IMR-90 (cell line): Measurements from ENCODE around the gene DOCK1. TPM values are rescaled to one million over a fixed set of nuclear protein-coding genes. Genes with fewer than 3 reads are reported as not detected.

Experiments used
- ATAC-seq: fragments of 200-7000 bp; cut with Tn5 transposase; 2 replicates; pipeline ENCODE4 v1.9.1; 2020; ENCODE audit warnings: low read depth, mild to moderate bottlenecking, moderate library complexity
- BruUV-seq: library from RNA; stranded (reverse); fragments of 400-500 nt; replicated peaks from 2 replicates; lab custom pipeline; 2021; lab: Mats Ljungman, UMichigan
- CTCF ChIA-PET: fragments of 300-600 bp; formaldehyde crosslinking; extraction: SDS; loops from one replicate; lab custom pipeline; 2021; ENCODE audit warnings: antibody characterized with exemption; lab: Yijun Ruan, JAX
- POLR2A ChIA-PET: fragments of 300-600 bp; sonication (Branson Sonifier 250); formaldehyde crosslinking; loops from one replicate; lab custom pipeline; 2022; ENCODE audit warnings: antibody characterized with exemption; ENCODE audit not compliant: unreplicated experiment; lab: Charles Lee
- DNase-seq: peaks from one replicate; pipeline ENCODE4 v3.0.0; 2013
- H2AFZ ChIP-seq: replicated peaks from 2 replicates; pipeline ENCODE3; 2013; ENCODE audit warnings: low read length, mild to moderate bottlenecking; ENCODE audit not compliant: poor library complexity
- H2AK5ac ChIP-seq: 2 replicates; pipeline ENCODE4 v1.6.1; 2013; ENCODE audit warnings: low read depth, low read length, inconsistent platforms
- H2AK9ac ChIP-seq: replicated peaks from 2 replicates; pipeline ENCODE3; 2013; ENCODE audit warnings: mild to moderate bottlenecking, low read depth, low read length, moderate library complexity; ENCODE audit not compliant: poor library complexity
- H2BK120ac ChIP-seq: 2 replicates; pipeline ENCODE4 v1.6.1; 2013; ENCODE audit warnings: low read depth, low read length, inconsistent platforms
- H2BK15ac ChIP-seq: 3 replicates; pipeline ENCODE4 v1.6.1; 2013; ENCODE audit warnings: low read depth, low read length, inconsistent platforms
- H2BK20ac ChIP-seq: 2 replicates; pipeline ENCODE4 v1.6.1; 2013; ENCODE audit warnings: low read depth, mild to moderate bottlenecking, inconsistent platforms, low read length, moderate library complexity
- H2BK5ac ChIP-seq: 2 replicates; pipeline ENCODE4 v1.6.1; 2013; ENCODE audit warnings: mild to moderate bottlenecking, low read depth, low read length, inconsistent platforms; ENCODE audit not compliant: poor library complexity, severe bottlenecking
- H3K14ac ChIP-seq: replicated peaks from 2 replicates; pipeline ENCODE4 v1.6.1; 2013; ENCODE audit warnings: low read depth, low read length, inconsistent platforms
- H3K18ac ChIP-seq: 2 replicates; pipeline ENCODE4 v1.6.1; 2013; ENCODE audit warnings: low read depth, low read length, control low read depth
- H3K23ac ChIP-seq: 2 replicates; pipeline ENCODE4 v1.6.1; 2013; ENCODE audit warnings: low read depth, low read length, inconsistent platforms
- H3K27ac ChIP-seq: 2 replicates; pipeline ENCODE4 v1.5.1; 2013; ENCODE audit warnings: mild to moderate bottlenecking, control low read depth, low read length; ENCODE audit not compliant: insufficient read depth
- H3K27me3 ChIP-seq: 2 replicates; pipeline ENCODE4 v1.6.1; 2013; ENCODE audit warnings: low read length; ENCODE audit not compliant: control insufficient read depth, insufficient read depth
- H3K36me3 ChIP-seq: 2 replicates; pipeline ENCODE4 v1.6.1; 2013; ENCODE audit warnings: low read length, mixed read lengths; ENCODE audit not compliant: control insufficient read depth, insufficient read depth
- H3K4ac ChIP-seq: 2 replicates; pipeline ENCODE4 v1.6.1; 2013; ENCODE audit warnings: low read depth, low read length, inconsistent platforms
- H3K4me1 ChIP-seq: 2 replicates; pipeline ENCODE4 v1.6.1; 2013; ENCODE audit warnings: low read length, mixed read lengths; ENCODE audit not compliant: control insufficient read depth, insufficient read depth
- H3K4me2 ChIP-seq: 2 replicates; pipeline ENCODE4 v1.6.1; 2013; ENCODE audit warnings: low read depth, mild to moderate bottlenecking, control low read depth, low read length, moderate library complexity
- H3K4me3 ChIP-seq: 2 replicates; pipeline ENCODE4 v1.5.1; 2013; ENCODE audit warnings: low read depth, mild to moderate bottlenecking, control low read depth, low read length, moderate library complexity; ENCODE audit not compliant: insufficient read depth
- H3K56ac ChIP-seq: 2 replicates; pipeline ENCODE4 v1.6.1; 2013; ENCODE audit warnings: low read length, inconsistent platforms; ENCODE audit not compliant: insufficient read depth; ENCODE audit errors: extremely low read depth
- H3K79me1 ChIP-seq, 2 experiments: 2 replicates each; pipeline ENCODE4 v1.6.1; 2013; ENCODE audit warnings: low read length in 2 of 2, inconsistent platforms in 1 of 2, low read depth in 1 of 2
- H3K9ac ChIP-seq: 2 replicates; pipeline ENCODE4 v1.6.1; 2013; ENCODE audit warnings: low read depth, low read length, control low read depth
- H3K9me1 ChIP-seq: 2 replicates; pipeline ENCODE4 v1.6.1; 2013; ENCODE audit warnings: low read length, inconsistent platforms; ENCODE audit not compliant: insufficient read depth
- H3K9me3 ChIP-seq: 2 replicates; pipeline ENCODE4 v1.6.1; 2013; ENCODE audit warnings: low read length; ENCODE audit not compliant: control insufficient read depth, insufficient read depth
- H4K20me1 ChIP-seq: 2 replicates; pipeline ENCODE4 v1.6.1; 2013; ENCODE audit warnings: low read length, inconsistent platforms; ENCODE audit not compliant: insufficient read depth
- H4K5ac ChIP-seq: 2 replicates; pipeline ENCODE4 v1.6.1; 2013; ENCODE audit warnings: mild to moderate bottlenecking, low read depth, low read length, control low read depth
- H4K8ac ChIP-seq, 2 experiments: 2 replicates each; pipeline ENCODE4 v1.6.1; 2013; ENCODE audit warnings: low read depth in 2 of 2, low read length in 2 of 2, control low read depth in 1 of 2, inconsistent platforms in 1 of 2
- H4K91ac ChIP-seq: 2 replicates; pipeline ENCODE4 v1.6.1; 2013; ENCODE audit warnings: low read depth, low read length, inconsistent platforms; ENCODE audit not compliant: insufficient read depth
- BHLHE40 ChIP-seq: fragments of 150-350 bp; IDR thresholded peaks from 2 replicates; pipeline ENCODE4 v1.6.1; 2016; ENCODE audit warnings: mild to moderate bottlenecking, low read depth, low read length
- CTCF ChIP-seq: conservative IDR thresholded peaks from 2 replicates; pipeline ENCODE4 v1.5.1; 2012; ENCODE audit warnings: mild to moderate bottlenecking, low read depth, low read length, improper control_type of control experiment
- ELK1 ChIP-seq: fragments of 150-350 bp; IDR thresholded peaks from 2 replicates; pipeline ENCODE4 v1.6.1; 2016; ENCODE audit warnings: low read depth, mild to moderate bottlenecking, low read length, moderate library complexity, borderline replicate concordance
- FOS ChIP-seq: fragments of 150-350 bp; IDR thresholded peaks from 2 replicates; pipeline ENCODE4 v1.6.1; 2016; ENCODE audit warnings: low read depth, low read length
- MAFK ChIP-seq: IDR thresholded peaks from 2 replicates; pipeline ENCODE4 v1.6.1; 2012; ENCODE audit warnings: low read depth, low read length, improper control_type of control experiment
- MAZ ChIP-seq: IDR thresholded peaks from 2 replicates; pipeline ENCODE4 v1.6.1; 2012; ENCODE audit warnings: low read depth, mild to moderate bottlenecking, low read length, improper control_type of control experiment, moderate library complexity, borderline replicate concordance
- MXI1 ChIP-seq: IDR thresholded peaks from 2 replicates; pipeline ENCODE4 v1.6.1; 2012; ENCODE audit warnings: low read depth, mild to moderate bottlenecking, low read length, moderate library complexity, borderline replicate concordance
- NFE2L2 ChIP-seq: fragments of 150-350 bp; IDR thresholded peaks from 2 replicates; pipeline ENCODE4 v1.6.1; 2016; ENCODE audit warnings: low read depth, mild to moderate bottlenecking, low read length
- RAD21 ChIP-seq: IDR thresholded peaks from 2 replicates; pipeline ENCODE4 v1.6.1; 2012; ENCODE audit warnings: low read length, improper control_type of control experiment
- RFX5 ChIP-seq: IDR thresholded peaks from 2 replicates; pipeline ENCODE4 v1.8.0; 2012; ENCODE audit warnings: low read depth, mild to moderate bottlenecking, low read length, moderate library complexity
- SMC3 ChIP-seq: fragments of 150-350 bp; IDR thresholded peaks from 2 replicates; pipeline ENCODE4 v1.6.1; 2016; ENCODE audit warnings: low read depth, mild to moderate bottlenecking, antibody characterized with exemption, low read length, moderate library complexity
- WGBS, 2 experiments: methylation state at CpG; one replicate each; pipeline versions ENCODE4 v1.1.5 to v1.1.7; 2013; ENCODE audit warnings: missing lambda C conversion rate in 2 of 2; ENCODE audit not compliant: insufficient read length in 1 of 2; ENCODE audit errors: extremely low coverage in 2 of 2; 5-methylcytosine and 5-hydroxymethylcytosine counted together
- dilution Hi-C: fragments of 300-500 bp; cut with HindIII; formaldehyde crosslinking; loops from one replicate; pipeline ENCODE4 v1.14.3; 2018; ENCODE audit warnings: low sequenced_read_pairs; ENCODE audit not compliant: unreplicated experiment
- in situ Hi-C: fragments of 300-500 bp; cut with MboI; formaldehyde crosslinking; loops from 3 replicates; pipeline ENCODE4 v1.14.3; 2019; ENCODE audit warnings: low sequenced_read_pairs, inconsistent platforms, mixed read lengths
- intact Hi-C: fragments of 100-400 bp; cut with micrococcal nuclease; formaldehyde crosslinking; loops from 2 replicates; pipeline ENCODE4 v1.10.0; 2022
- polyA plus RNA-seq, 3 experiments: library from polyadenylated mRNA; depleted of rRNA; stranded (reverse); fragments of >200 nt; gene quantifications; 2 replicates each; pipeline ENCODE4 v1.2.3, GENCODE V29; 2012; ENCODE audit warnings: low replicate concordance in 1 of 3
- total RNA-seq: library from RNA; depleted of rRNA; stranded (reverse); fragments of >200 nt; gene quantifications from 2 replicates; pipeline ENCODE4 v1.2.3, GENCODE V29; 2012

The DOCK1 gene
- total and polyA plus RNA-seq, 2 of the 4 experiments (the other 2 are of a cell fraction) = 28.2 to 71.0 TPM

DNA sequence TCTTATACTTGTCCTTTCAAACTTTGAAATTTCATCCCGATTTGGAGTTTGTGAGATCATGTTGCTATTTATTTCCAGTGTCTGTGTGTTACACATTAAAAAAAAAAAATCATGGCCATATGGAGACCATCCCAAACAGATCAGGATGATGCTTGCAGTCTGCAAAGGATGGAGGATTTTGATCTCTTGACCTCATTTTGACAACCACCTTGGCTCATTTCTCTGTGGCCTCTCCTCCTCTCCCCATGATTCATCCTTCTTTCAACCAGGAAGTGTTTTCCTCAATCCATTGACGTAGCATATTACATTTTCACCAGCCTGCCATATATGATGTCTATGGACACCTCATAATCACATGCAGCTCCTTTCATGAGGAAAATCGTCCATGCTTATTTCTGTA is 360.1 kb downstream of the DOCK1 start:
- H3K9me3 ChIP-seq = no peaks in the 10 kb centered on the region
- H3K27ac ChIP-seq = no peak overlapping the region; the same call in 1 of the 2 replicates
- no peak overlapping the region for H2BK120ac ChIP-seq
- H2BK15ac ChIP-seq = no peak overlapping the region
- POLR2A ChIA-PET = no interaction called here
- peak; percentile 30 for DNase-seq
- BruUV-seq = no TSS peak
- H3K79me1 ChIP-seq = peaks cover 2 to 15% of the 10 kb centered on the region in 2 experiments; a peak in 2 of 4 replicates
- H3K14ac ChIP-seq = no peak overlapping the region
- H3K4me3 ChIP-seq = no peak overlapping the region
- H3K9ac ChIP-seq = no peak overlapping the region
- H3K9me1 ChIP-seq = peaks cover 23% of the 10 kb centered on the region; the same call in 1 of the 2 replicates
- ATAC-seq = no peak
- H3K56ac ChIP-seq = no peak overlapping the region
- H2BK5ac ChIP-seq = no peak overlapping the region
- in situ Hi-C loops = no loop called here
- CTCF ChIA-PET = no interaction called here
- 0 out of 2 replicates have a peak, but pooled peaks cover 6% of the 10 kb centered on the region for H4K20me1 ChIP-seq
- no peak overlapping the region for H3K4me2 ChIP-seq
- peaks cover 13% of the 10 kb centered on the region for H3K36me3 ChIP-seq
- no peaks in the 10 kb centered on the region for H3K27me3 ChIP-seq
- peaks cover 3% of the 10 kb centered on the region; the same call in 1 of the 2 replicates for H3K4me1 ChIP-seq
- H2BK20ac ChIP-seq = no peak overlapping the region
- H4K8ac ChIP-seq = no peak overlapping the region
- no peak overlapping the region for H3K23ac ChIP-seq
- no peak overlapping the region for H3K18ac ChIP-seq
- dilution Hi-C loops = no loop called here
- no peak overlapping the region for H4K5ac ChIP-seq
- H2AK5ac ChIP-seq = no peak overlapping the region
- H4K91ac ChIP-seq = no peak overlapping the region
- H3K4ac ChIP-seq = no peak overlapping the region
- H2AFZ ChIP-seq = no peak overlapping the region
- 57% methylated on average over 1 of the region's 3 CpGs; no CpG with 5 or more reads in 1 of the 2 experiments for WGBS, 2 experiments
- H2AK9ac ChIP-seq = no peak overlapping the region
- TF ChIP-seq ELK1 (no peak), CTCF (no peak), BHLHE40 (no peak), NFE2L2 (no peak), MXI1 (no peak), RFX5 (no peak), SMC3 (no peak), FOS (no peak), RAD21 (no peak), MAFK (no peak), MAZ (no peak)
- intact Hi-C loops = no loop called here
